SK-N-SH (cell line): Measurements from ENCODE around the gene TMEM223. TPM values are rescaled to one million over a fixed set of nuclear protein-coding genes. Genes with fewer than 3 reads are reported as not detected.
A peak's percentile ranks its signal among the peaks of the same experiment; 100 is the strongest.

Source experiments
- CTCF ChIA-PET: fragments of 300-600, 350-600 bp; formaldehyde crosslinking; extraction: SDS; loops from one replicate; lab custom pipeline; 2021; lab: Yijun Ruan, JAX
- POLR2A ChIA-PET: fragments of 350-600 bp; sonication (Branson Sonifier 250); formaldehyde crosslinking; extraction: SDS; loops from one replicate; lab custom pipeline; 2020; ENCODE audit warnings: antibody characterized with exemption, inconsistent platforms; lab: Yijun Ruan, JAX
- DNase-seq: peaks from one replicate; pipeline ENCODE4 v3.0.0; 2012
- H2AFZ ChIP-seq: fragments of 200-600 bp; sonication (generic); 2 replicates; pipeline ENCODE4 v1.8.1; 2016; ENCODE audit warnings: antibody characterized with exemption, mild to moderate bottlenecking, low read depth
- H3F3A ChIP-seq: fragments of 200-600 bp; sonication (generic); replicated peaks from 2 replicates; pipeline ENCODE3; 2016; ENCODE audit warnings: antibody characterized with exemption, mild to moderate bottlenecking; ENCODE audit not compliant: insufficient read depth
- H3K27ac ChIP-seq, 2 experiments: fragments of 200-500 bp in 1 of 2; fragments of 200-600 bp in 1 of 2; sonication (Bioruptor generic) in 1 of 2; sonication (generic), shearing (Covaris generic) in 1 of 2; 2 replicates each; pipeline versions ENCODE4 v1.5.1 to v1.6.1; 2014 to 2016; ENCODE audit warnings: low read depth in 2 of 2, inconsistent platforms in 1 of 2, low read length in 1 of 2, mild to moderate bottlenecking in 1 of 2, mixed read lengths in 1 of 2
- H3K27me3 ChIP-seq: fragments of 200-600 bp; sonication (generic), shearing (Covaris generic); 2 replicates; pipeline ENCODE4 v1.6.1; 2016; ENCODE audit warnings: mixed run types; ENCODE audit not compliant: insufficient read depth
- H3K36me3 ChIP-seq, 2 experiments: fragments of 200-500 bp in 1 of 2; fragments of 200-600 bp in 1 of 2; sonication (Bioruptor generic) in 1 of 2; sonication (generic) in 1 of 2; replicated peaks in 1 of 2; 2 replicates each; pipeline versions ENCODE3 to v1.5.1; 2014 to 2016; ENCODE audit warnings: low read length in 1 of 2, mild to moderate bottlenecking in 1 of 2; ENCODE audit not compliant: insufficient read depth in 2 of 2, control insufficient read depth in 1 of 2
- H3K4me1 ChIP-seq, 2 experiments: fragments of 200-500 bp in 1 of 2; fragments of 200-600 bp in 1 of 2; sonication (Bioruptor generic) in 1 of 2; sonication (generic), shearing (Covaris generic) in 1 of 2; 2 replicates each; pipeline versions ENCODE4 v1.5.1 to v1.6.1; 2014 to 2016; ENCODE audit warnings: low read depth in 1 of 2, low read length in 1 of 2, mixed run types in 1 of 2; ENCODE audit not compliant: insufficient read depth in 2 of 2, control insufficient read depth in 1 of 2
- H3K4me2 ChIP-seq: fragments of 200-600 bp; sonication (generic), shearing (Covaris generic); 2 replicates; pipeline ENCODE4 v1.6.1; 2017; ENCODE audit warnings: mixed run types
- H3K4me3 ChIP-seq, 2 experiments: fragments of 200-500 bp in 1 of 2; fragments of 200-600 bp in 1 of 2; sonication (Bioruptor generic) in 1 of 2; sonication (generic), shearing (Covaris generic) in 1 of 2; 2 replicates each; pipeline versions ENCODE4 v1.5.1 to v1.8.1; 2014 to 2016; ENCODE audit warnings: low read depth in 2 of 2, inconsistent platforms in 1 of 2, low read length in 1 of 2, mild to moderate bottlenecking in 1 of 2, mixed read lengths in 1 of 2, moderate library complexity in 1 of 2
- H3K79me2 ChIP-seq: fragments of 200-600 bp; sonication (generic); 2 replicates; pipeline ENCODE4 v1.8.1; 2017; ENCODE audit warnings: mild to moderate bottlenecking; ENCODE audit not compliant: insufficient read depth
- H3K9ac ChIP-seq: fragments of 200-600 bp; sonication (generic); 2 replicates; pipeline ENCODE4 v1.6.1; 2017; ENCODE audit warnings: mixed run types
- H3K9me2 ChIP-seq: fragments of 200-600 bp; sonication (generic); 2 replicates; pipeline ENCODE4 v1.6.1; 2017; ENCODE audit warnings: mixed run types
- H3K9me3 ChIP-seq: fragments of 200-600 bp; sonication (generic); 2 replicates; pipeline ENCODE4 v1.6.1; 2017; ENCODE audit warnings: mixed run types, mild to moderate bottlenecking, moderate library complexity
- H4K20me1 ChIP-seq: fragments of 200-600 bp; sonication (generic); 2 replicates; pipeline ENCODE4 v1.6.1; 2017; ENCODE audit warnings: mild to moderate bottlenecking, mixed run types; ENCODE audit not compliant: insufficient read depth
- CHD2 ChIP-seq: fragments of 150-350 bp; IDR thresholded peaks from 2 replicates; pipeline ENCODE4 v1.6.1; 2018; ENCODE audit warnings: low read length; ENCODE audit not compliant: partially characterized antibody
- EZH2phosphoT487 ChIP-seq: fragments of 200-600 bp; sonication (generic); IDR thresholded peaks from 2 replicates; pipeline ENCODE4 v1.6.1; 2017; ENCODE audit warnings: low read depth, mixed run types, mild to moderate bottlenecking, antibody characterized with exemption, moderate library complexity, borderline replicate concordance
- FOXJ3 ChIP-seq: sonication (generic); formaldehyde crosslinking; IDR thresholded peaks from 2 replicates; pipeline ENCODE4 v1.5.1; 2020; ENCODE audit warnings: mild to moderate bottlenecking, missing genetic modification reagents
- GABPA ChIP-seq: IDR thresholded peaks from 2 replicates; pipeline ENCODE4 v1.4.0; 2012; ENCODE audit warnings: low read depth, mild to moderate bottlenecking
- GATA2 ChIP-seq: sonication (generic); formaldehyde crosslinking; IDR thresholded peaks from 2 replicates; pipeline ENCODE4 v1.5.0; 2020; ENCODE audit warnings: mild to moderate bottlenecking, missing genetic modification reagents
- MEF2A ChIP-seq: IDR thresholded peaks from 2 replicates; pipeline ENCODE4 v1.4.0; 2012; ENCODE audit warnings: low read depth, borderline replicate concordance
- MXI1 ChIP-seq: IDR thresholded peaks from 2 replicates; pipeline ENCODE4 v1.6.1; 2012; ENCODE audit warnings: mild to moderate bottlenecking, low read depth, low read length, improper control_type of control experiment
- NFIC ChIP-seq: IDR thresholded peaks from 2 replicates; pipeline ENCODE4 v1.4.0; 2012; ENCODE audit warnings: borderline replicate concordance
- POLR2AphosphoS5 ChIP-seq: IDR thresholded peaks from 2 replicates; pipeline ENCODE4 v1.6.1; 2012; ENCODE audit warnings: low read depth, low read length
- RAD21 ChIP-seq: IDR thresholded peaks from 2 replicates; pipeline ENCODE4 v1.6.1; 2012; ENCODE audit warnings: mild to moderate bottlenecking, low read length
- REST ChIP-seq: IDR thresholded peaks from 2 replicates; pipeline ENCODE4 v1.6.1; 2012; ENCODE audit warnings: mild to moderate bottlenecking, low read depth, low read length, moderate library complexity
- SIN3A ChIP-seq: IDR thresholded peaks from 2 replicates; pipeline ENCODE4 v1.6.1; 2012; ENCODE audit warnings: low read depth, mild to moderate bottlenecking, low read length, moderate library complexity, borderline replicate concordance
- YY1 ChIP-seq: IDR thresholded peaks from 2 replicates; pipeline ENCODE4 v1.4.0; 2012; ENCODE audit warnings: low read depth, mild to moderate bottlenecking
- WGBS: methylation state at CpG from one replicate; pipeline ENCODE4 v1.1.6; 2017; ENCODE audit warnings: low lambda C conversion rate; 5-methylcytosine and 5-hydroxymethylcytosine counted together
- polyA plus RNA-seq, 3 experiments: library from polyadenylated mRNA; depleted of rRNA; stranded (reverse); fragments of >200 nt; gene quantifications; 2 replicates each; pipeline ENCODE4 v1.2.3, GENCODE V29; 2012

The TMEM223 gene
- polyA plus RNA-seq, 1 of the 3 experiments (the other 2 are of a cell fraction): 30.4 TPM

- no peak for TF ChIP-seq REST
- TF ChIP-seq EZH2phosphoT487: no peak
- TF ChIP-seq SIN3A: peak; percentile 45; the same call in 1 of the 2 replicates
- peak; percentile 52 for TF ChIP-seq GABPA
- TF ChIP-seq MEF2A: no peak
- TF ChIP-seq, all 33 proteins: peak for 8
Observed at GRCh38 chr11:62771144-62772021, 20.4 kb downstream of the TMEM223 start, which contains the start of gene TAF6L (continued).

GRCh38 chr11:62770778-62771143, 21.0 kb downstream of the TMEM223 start:
- TF ChIP-seq RAD21: no peak
- TF ChIP-seq GABPA: no peak
- TF ChIP-seq MEF2A: no peak
- no peak for TF ChIP-seq YY1
- TF ChIP-seq FOXJ3: no peak
- no peak for TF ChIP-seq POLR2AphosphoS5
- TF ChIP-seq NFIC: no peak
- TF ChIP-seq MXI1: no peak; the same call in none of the 2 replicates
- TF ChIP-seq GATA2 (CRISPR knock-in tag): no peak
- no peak for TF ChIP-seq SIN3A
- no peak for TF ChIP-seq CHD2
- TF ChIP-seq, all 33 proteins: peak for 0
- H3K27me3 ChIP-seq: no peaks in the 10 kb centered on the region
- no peaks in the 10 kb centered on the region for H4K20me1 ChIP-seq
- peak overlapping the region; percentile 71 for H3K9ac ChIP-seq
- 26% methylated on average over 18 of the region's 18 CpGs for WGBS
- peak overlapping the region; percentile 82 for H2AFZ ChIP-seq
- POLR2A ChIA-PET: interaction anchor here (0.6 to 3.4 kb wide), 10 partner anchors 9 to 105 kb away, joined by 3 to 21 read pairs (median 6); partner anchors contain the start of genes C11orf98, CSKMT, HNRNPUL2 and POLR2G
- H3K4me3 ChIP-seq: peak overlapping the region; percentile 56 to 74
- H3K79me2 ChIP-seq: peaks cover 32% of the 10 kb centered on the region
- CTCF ChIA-PET: interaction anchor here (0.9 to 9.8 kb wide), 13 partner anchors 11 to 110 kb away, joined by 3 to 130 read pairs (median 4); partner anchors contain the start of genes C11orf98, CSKMT, HNRNPUL2 and SLC3A2
- H3K27ac ChIP-seq: peak overlapping the region; percentile 82 to 85
- peaks cover 0 to 15% of the 10 kb centered on the region in 2 experiments; a peak in 1 of 4 replicates for H3K4me1 ChIP-seq
- H3K9me2 ChIP-seq: no peaks in the 10 kb centered on the region
- DNase-seq: peak; percentile 41
- peaks cover 14 to 18% of the 10 kb centered on the region in 2 experiments for H3K36me3 ChIP-seq
- peaks cover 30% of the 10 kb centered on the region for H3F3A ChIP-seq
- no peaks in the 10 kb centered on the region for H3K9me3 ChIP-seq
- H3K4me2 ChIP-seq: peak overlapping the region; percentile 86
